Esophagus muscularis mucosa (tissue), 4 donors: Measurements from ENCODE around the gene VGLL4.

Experiments used
- EP300 ChIP-seq: sonication (generic); formaldehyde crosslinking; IDR thresholded peaks from one replicate; pipeline ENCODE4 v1.6.1; 2017; ENCODE audit warnings: antibody characterized with exemption
- POLR2A ChIP-seq: fragments of 450-650 bp; IDR thresholded peaks from one replicate; pipeline ENCODE4 v1.6.1; 2017; ENCODE audit warnings: antibody characterized with exemption, moderate library complexity, mild to moderate bottlenecking, low read depth
- POLR2AphosphoS5 ChIP-seq, 2 donors: sonication (generic); formaldehyde crosslinking; IDR thresholded peaks; one replicate each; pipeline ENCODE4 v1.6.1; 2017; ENCODE audit warnings: antibody characterized with exemption in 2 of 2
- TF ChIP-seq, protein P1 (sequence below), 3 experiments: fragments of 200-600 bp in 2 of 3; fragments of 450-650 bp in 1 of 3; sonication (generic) in 2 of 3; IDR thresholded peaks; one replicate each; pipeline ENCODE4 v1.5.1; 2017 to 2019; ENCODE audit warnings: antibody characterized with exemption in 3 of 3, mild to moderate bottlenecking in 2 of 3, moderate library complexity in 1 of 3

DNA sequence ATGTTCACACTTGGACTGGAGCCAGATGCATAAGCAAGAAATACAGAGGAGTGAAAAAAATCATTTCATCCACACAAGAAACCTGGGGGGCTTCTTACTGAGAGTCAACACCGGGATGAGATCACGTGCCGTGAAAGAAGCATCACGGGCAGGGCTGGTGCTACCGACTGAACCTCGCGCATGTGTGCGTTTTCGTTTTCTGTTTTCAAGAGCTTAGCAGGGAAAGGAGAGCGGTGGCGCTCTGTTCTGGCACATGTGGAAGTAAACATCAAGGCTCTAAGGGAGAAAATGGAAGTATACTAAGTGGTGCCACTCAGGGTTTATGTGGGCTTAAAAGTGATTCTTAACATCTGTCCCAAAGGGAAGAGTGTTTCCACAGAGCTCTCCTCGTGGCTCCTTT is 55.9 kb downstream of the VGLL4 start:
- TF ChIP-seq, protein P1, sequence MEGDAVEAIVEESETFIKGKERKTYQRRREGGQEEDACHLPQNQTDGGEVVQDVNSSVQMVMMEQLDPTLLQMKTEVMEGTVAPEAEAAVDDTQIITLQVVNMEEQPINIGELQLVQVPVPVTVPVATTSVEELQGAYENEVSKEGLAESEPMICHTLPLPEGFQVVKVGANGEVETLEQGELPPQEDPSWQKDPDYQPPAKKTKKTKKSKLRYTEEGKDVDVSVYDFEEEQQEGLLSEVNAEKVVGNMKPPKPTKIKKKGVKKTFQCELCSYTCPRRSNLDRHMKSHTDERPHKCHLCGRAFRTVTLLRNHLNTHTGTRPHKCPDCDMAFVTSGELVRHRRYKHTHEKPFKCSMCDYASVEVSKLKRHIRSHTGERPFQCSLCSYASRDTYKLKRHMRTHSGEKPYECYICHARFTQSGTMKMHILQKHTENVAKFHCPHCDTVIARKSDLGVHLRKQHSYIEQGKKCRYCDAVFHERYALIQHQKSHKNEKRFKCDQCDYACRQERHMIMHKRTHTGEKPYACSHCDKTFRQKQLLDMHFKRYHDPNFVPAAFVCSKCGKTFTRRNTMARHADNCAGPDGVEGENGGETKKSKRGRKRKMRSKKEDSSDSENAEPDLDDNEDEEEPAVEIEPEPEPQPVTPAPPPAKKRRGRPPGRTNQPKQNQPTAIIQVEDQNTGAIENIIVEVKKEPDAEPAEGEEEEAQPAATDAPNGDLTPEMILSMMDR (IDR thresholded peaks at IDR 0.05), result no peak
- TF ChIP-seq EP300 (no peak), POLR2AphosphoS5 (IDR thresholded peaks at IDR 0.05) (no peak), POLR2A (no peak)
